H1 (cell line): ENCODE measurements around the gene RING1. TPM values are rescaled to one million over a fixed set of nuclear protein-coding genes. Genes with fewer than 3 reads are reported as not detected.

Experiments used
- CTCF ChIA-PET: fragments of 300-600 bp; sonication (Branson Sonifier 250); formaldehyde crosslinking; loops from one replicate; lab custom pipeline; 2021; ENCODE audit not compliant: partially characterized antibody; lab: Charles Lee
- POLR2A ChIA-PET: fragments of 300-600 bp; sonication (Branson Sonifier 250); formaldehyde crosslinking; loops from one replicate; lab custom pipeline; 2021; ENCODE audit warnings: inconsistent platforms; ENCODE audit not compliant: partially characterized antibody; lab: Charles Lee
- DNase-seq, 2 experiments: peaks; one replicate each; pipeline versions ENCODE4 v3.0.0 to v3.0.0-alpha.2; 2010 to 2022; ENCODE audit warnings: low spot score in 2 of 2, low read depth in 1 of 2, mixed read lengths in 1 of 2
- FAIRE-seq: peaks from 2 replicates; lab custom pipeline; 2011; peaks lifted over from hg19 to GRCh38; lab: Jason Lieb, UNC
- H2AFZ ChIP-seq: 2 replicates; pipeline ENCODE4 v1.8.1; 2012; ENCODE audit warnings: low read length, inconsistent platforms
- H2AK5ac ChIP-seq: 2 replicates; pipeline ENCODE4 v1.6.1; 2013; ENCODE audit warnings: low read depth, low read length
- H2BK120ac ChIP-seq: replicated peaks from 2 replicates; pipeline ENCODE3; 2013; ENCODE audit warnings: low read depth, low read length, inconsistent platforms
- H2BK12ac ChIP-seq: 2 replicates; pipeline ENCODE4 v1.6.1; 2013; ENCODE audit warnings: low read depth, low read length
- H2BK15ac ChIP-seq: 2 replicates; pipeline ENCODE4 v1.6.1; 2013; ENCODE audit warnings: low read length
- H2BK20ac ChIP-seq: 2 replicates; pipeline ENCODE4 v1.6.1; 2013; ENCODE audit warnings: low read length
- H2BK5ac ChIP-seq: 2 replicates; pipeline ENCODE4 v1.6.1; 2013; ENCODE audit warnings: low read depth, low read length
- H3K14ac ChIP-seq: 2 replicates; pipeline ENCODE4 v1.6.1; 2013; ENCODE audit warnings: inconsistent platforms; ENCODE audit not compliant: insufficient read length
- H3K18ac ChIP-seq: 2 replicates; pipeline ENCODE4 v1.6.1; 2013; ENCODE audit warnings: low read length; ENCODE audit errors: extremely low read depth
- H3K23ac ChIP-seq: 2 replicates; pipeline ENCODE4 v1.6.1; 2013; ENCODE audit warnings: inconsistent platforms; ENCODE audit not compliant: insufficient read length
- H3K23me2 ChIP-seq: 2 replicates; pipeline ENCODE4 v1.6.1; 2013; ENCODE audit warnings: low read depth, low read length
- H3K27ac ChIP-seq: 2 replicates; pipeline ENCODE4 v1.6.1; 2011; ENCODE audit warnings: low read depth, low read length, inconsistent platforms
- H3K27me3 ChIP-seq, 4 experiments: replicated peaks in 1 of 4; 1 replicate in 1 of 4; 2 replicates in 3 of 4; pipeline versions ENCODE4 v1.6.1 to v1.8.1; 2011 to 2013; ENCODE audit warnings: low read length in 3 of 4, mild to moderate bottlenecking in 3 of 4, inconsistent platforms in 2 of 4, mixed read lengths in 2 of 4, moderate library complexity in 1 of 4; ENCODE audit not compliant: control insufficient read depth in 3 of 4, insufficient read depth in 3 of 4; ENCODE audit errors: extremely low read depth in 1 of 4
- H3K36me3 ChIP-seq, 4 experiments: 2 replicates each; pipeline versions ENCODE4 v1.6.1 to v1.8.1; 2011 to 2013; ENCODE audit warnings: mild to moderate bottlenecking in 4 of 4, low read length in 3 of 4, moderate library complexity in 2 of 4, control low read depth in 1 of 4, inconsistent platforms in 1 of 4; ENCODE audit not compliant: insufficient read depth in 4 of 4, control insufficient read depth in 2 of 4
- H3K4ac ChIP-seq: replicated peaks from 2 replicates; pipeline ENCODE3; 2013; ENCODE audit warnings: low read length, low read depth, mixed read lengths, inconsistent platforms; ENCODE audit not compliant: insufficient read length
- H3K4me1 ChIP-seq, 4 experiments: replicated peaks in 1 of 4; 1 replicate in 1 of 4; 2 replicates in 3 of 4; pipeline versions ENCODE4 v1.6.1 to v1.8.1; 2011 to 2013; ENCODE audit warnings: low read length in 3 of 4, inconsistent platforms in 2 of 4, mixed read lengths in 1 of 4; ENCODE audit not compliant: insufficient read depth in 4 of 4, control insufficient read depth in 3 of 4
- H3K4me2 ChIP-seq, 2 experiments: 2 replicates each; pipeline versions ENCODE4 v1.6.1 to v1.8.1; 2011 to 2013; ENCODE audit warnings: low read depth in 2 of 2, low read length in 2 of 2, control low read depth in 1 of 2, inconsistent platforms in 1 of 2, mild to moderate bottlenecking in 1 of 2; ENCODE audit not compliant: insufficient read depth in 1 of 2
- H3K4me3 ChIP-seq, 4 experiments: fragments of 200-600, 300-600 bp in 1 of 4; sonication (generic), shearing (Covaris generic), sonication (Bioruptor Twin) in 1 of 4; 2 replicates each; pipeline versions ENCODE4 v1.5.1 to v1.8.1; 2011 to 2016; ENCODE audit warnings: low read length in 4 of 4, low read depth in 3 of 4, control low read depth in 2 of 4, inconsistent platforms in 2 of 4, mild to moderate bottlenecking in 2 of 4, mixed read lengths in 1 of 4, moderate library complexity in 1 of 4; ENCODE audit not compliant: insufficient read depth in 2 of 4; ENCODE audit errors: extremely low read depth in 1 of 4
- H3K56ac ChIP-seq: replicated peaks from 2 replicates; pipeline ENCODE3; 2013; ENCODE audit warnings: low read depth, mild to moderate bottlenecking, mixed read lengths, low read length, inconsistent platforms; ENCODE audit not compliant: insufficient read length
- H3K79me1 ChIP-seq: 2 replicates; pipeline ENCODE4 v1.6.1; 2013; ENCODE audit warnings: low read depth, low read length, control low read depth
- H3K79me2 ChIP-seq, 2 experiments: 2 replicates each; pipeline versions ENCODE4 v1.6.1 to v1.8.1; 2012 to 2013; ENCODE audit warnings: low read length in 2 of 2, mild to moderate bottlenecking in 2 of 2, inconsistent platforms in 1 of 2; ENCODE audit not compliant: insufficient read depth in 2 of 2, control insufficient read depth in 1 of 2
- H3K9ac ChIP-seq, 4 experiments: replicated peaks in 1 of 4; 1 replicate in 1 of 4; 2 replicates in 3 of 4; pipeline versions ENCODE4 v1.6.1 to v1.8.1; 2011 to 2013; ENCODE audit warnings: low read depth in 3 of 4, low read length in 3 of 4, control low read depth in 2 of 4, mild to moderate bottlenecking in 2 of 4, moderate library complexity in 2 of 4, inconsistent platforms in 1 of 4; ENCODE audit errors: extremely low read depth in 1 of 4
- H3K9me3 ChIP-seq, 2 experiments: 2 replicates each; pipeline versions ENCODE4 v1.6.1 to v1.8.1; 2012 to 2013; ENCODE audit warnings: mild to moderate bottlenecking in 2 of 2, moderate library complexity in 2 of 2, control low read depth in 1 of 2, inconsistent platforms in 1 of 2, low read depth in 1 of 2, low read length in 1 of 2, mixed read lengths in 1 of 2; ENCODE audit not compliant: insufficient read depth in 2 of 2
- H4K20me1 ChIP-seq, 2 experiments: replicated peaks in 1 of 2; 2 replicates each; pipeline versions ENCODE3 to v1.8.1; 2011 to 2013; ENCODE audit warnings: inconsistent platforms in 2 of 2, low read length in 2 of 2, mild to moderate bottlenecking in 1 of 2; ENCODE audit not compliant: insufficient read depth in 2 of 2, control insufficient read depth in 1 of 2
- H4K5ac ChIP-seq: 2 replicates; pipeline ENCODE4 v1.6.1; 2013; ENCODE audit warnings: low read length, low read depth, mixed read lengths, inconsistent platforms; ENCODE audit not compliant: insufficient read length
- H4K8ac ChIP-seq: 2 replicates; pipeline ENCODE4 v1.8.0; 2013; ENCODE audit warnings: mild to moderate bottlenecking, moderate library complexity, low read length, inconsistent platforms; ENCODE audit not compliant: insufficient read depth; ENCODE audit errors: extremely low read depth
- H4K91ac ChIP-seq: replicated peaks from 2 replicates; pipeline ENCODE3; 2013; ENCODE audit warnings: low read length, mixed read lengths, inconsistent platforms; ENCODE audit not compliant: insufficient read length
- BRCA1 ChIP-seq: IDR thresholded peaks from 2 replicates; pipeline ENCODE4 v1.6.1; 2012; ENCODE audit warnings: low read depth, low read length, improper control_type of control experiment
- CREB1 ChIP-seq: IDR thresholded peaks from 2 replicates; pipeline ENCODE4 v1.6.1; 2012; ENCODE audit warnings: inconsistent platforms
- POLR2A ChIP-seq, 2 experiments: IDR thresholded peaks; 1 replicate in 1 of 2; 2 replicates in 1 of 2; pipeline ENCODE4 v1.6.1; 2011; ENCODE audit warnings: low read depth in 2 of 2, low read length in 2 of 2, mild to moderate bottlenecking in 2 of 2; ENCODE audit errors: control extremely low read depth in 1 of 2
- RAD21 ChIP-seq, 2 experiments: IDR thresholded peaks in 1 of 2; conservative IDR thresholded peaks in 1 of 2; 2 replicates each; pipeline ENCODE4 v1.6.1; 2011; ENCODE audit warnings: low read depth in 2 of 2, low read length in 2 of 2, improper control_type of control experiment in 1 of 2, inconsistent platforms in 1 of 2, mild to moderate bottlenecking in 1 of 2, moderate library complexity in 1 of 2
- SIX5 ChIP-seq: IDR thresholded peaks from 2 replicates; pipeline ENCODE4 v1.6.1; 2011; ENCODE audit warnings: mild to moderate bottlenecking, low read depth, low read length
- SRF ChIP-seq: IDR thresholded peaks from 2 replicates; pipeline ENCODE4 v1.6.1; 2011; ENCODE audit warnings: mild to moderate bottlenecking, low read depth, low read length, moderate library complexity
- WGBS, 2 experiments: shearing (Covaris generic) in 1 of 2; methylation state at CpG; one replicate each; pipeline versions ENCODE4 v1.1.6 to v1.1.7; 2013 to 2015; ENCODE audit warnings: low lambda C conversion rate in 2 of 2, mixed read lengths in 2 of 2, inconsistent platforms in 1 of 2, low coverage in 1 of 2, missing lambda C conversion rate in 1 of 2; ENCODE audit not compliant: insufficient replicate concordance in 2 of 2, insufficient coverage in 1 of 2, insufficient read length in 1 of 2; ENCODE audit errors: extremely low coverage in 1 of 2, missing lambda C conversion rate in 1 of 2; 5-methylcytosine and 5-hydroxymethylcytosine counted together
- polyA plus RNA-seq, 7 experiments: library from polyadenylated mRNA; depleted of rRNA in 3 of 7; stranded (reverse) in 5 of 7; unstranded in 2 of 7; fragments of >200 nt in 5 of 7; fragments of 200-250 nt in 2 of 7; gene quantifications; 1 replicate in 5 of 7; 2 replicates in 1 of 7; 4 replicates in 1 of 7; pipeline versions ENCODE4 v1.2.1 to v1.2.3, GENCODE V29; 2011 to 2013; ENCODE audit warnings: missing spikeins in 2 of 7, mixed read lengths in 2 of 7
- total RNA-seq: library from RNA; stranded (reverse); fragmentation: NEBNext Ultra II Directional; extraction: Animal tissue kit (Norgen Biotek cat#: 25700); gene quantifications from 2 replicates; pipeline ENCODE4 v1.2.1, GENCODE V29; 2021
- TF ChIP-seq, protein P1 (sequence below): IDR thresholded peaks from 2 replicates; pipeline ENCODE4 v1.6.1; 2012; ENCODE audit warnings: inconsistent platforms

RING1 gene
- total and polyA plus RNA-seq, 2 of the 8 experiments (the other 6 are each of a cell fraction or from before 2014, with no cell fraction given), result 16.4 to 26.0 TPM

DNA sequence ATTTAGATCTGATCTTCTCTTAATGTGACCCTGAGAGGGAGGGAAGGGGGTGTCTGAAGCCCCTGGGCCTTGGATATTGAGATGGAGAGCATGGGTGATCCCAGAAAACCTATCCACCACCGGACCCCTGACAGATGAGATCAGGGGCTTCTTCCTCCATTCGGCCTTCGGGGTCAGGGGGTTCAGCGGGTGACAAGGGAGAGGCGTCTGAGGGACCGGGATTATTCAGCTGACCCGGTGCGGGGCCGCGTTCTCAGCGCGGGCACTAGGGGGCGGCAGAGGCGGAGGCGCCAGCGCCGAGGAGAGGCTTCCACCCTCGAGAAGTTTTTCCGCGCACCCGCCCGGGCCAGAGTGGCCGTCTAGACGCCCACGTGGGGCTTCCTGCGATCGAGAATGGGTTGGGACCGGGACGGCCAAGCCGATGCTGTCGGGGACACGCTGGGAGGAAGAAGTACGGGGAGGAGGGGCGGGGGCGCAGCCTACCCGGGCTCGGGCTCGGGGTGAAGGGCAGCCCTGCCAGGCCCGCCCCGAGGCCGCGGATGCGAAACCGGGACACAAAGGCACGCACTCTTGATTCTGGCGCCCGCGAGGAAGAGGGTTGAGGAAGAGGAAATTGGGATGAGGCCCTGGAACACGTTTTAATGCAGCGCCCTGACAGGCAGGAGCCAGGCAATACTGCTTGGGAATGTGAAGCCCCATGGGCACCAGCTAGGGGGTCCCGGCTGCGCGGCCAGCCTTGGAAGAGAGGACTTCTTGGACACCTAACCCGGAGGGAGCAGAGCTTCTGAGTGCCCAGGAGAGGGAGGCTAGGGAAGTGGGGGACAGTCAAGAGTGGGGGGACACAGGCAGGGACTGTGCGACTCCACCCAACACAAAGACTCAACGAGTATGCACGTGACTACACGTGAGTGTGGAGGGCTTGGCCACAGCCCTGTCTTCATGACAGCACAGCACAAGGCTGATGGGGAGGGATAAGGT is 46.7 kb upstream of the RING1 start:
- POLR2A ChIA-PET, result interaction anchor here (0.9 to 4.0 kb wide), 8 partner anchors 11 to 189 kb away, joined by 3 to 22 read pairs (median 4); partner anchors contain the start of genes RPS18 and VPS52
- TF ChIP-seq SIX5 (no peak), POLR2A (IDR thresholded peaks at IDR 0.05; ENCODE audit: control extremely low read depth in 1 of 2, low read depth in 2 of 2, low read length in 2 of 2) (no peak), CREB1 (no peak), SRF (no peak), RAD21 (IDR thresholded peaks at IDR 0.05 in 1 of 2, conservative IDR thresholded peaks at IDR 0.05 in 1 of 2; ENCODE audit: low read depth in 2 of 2, low read length in 2 of 2) (peak; percentile 48 to 63; a peak in 3 of 4 replicates), BRCA1 (no peak)
- TF ChIP-seq, protein P1, sequence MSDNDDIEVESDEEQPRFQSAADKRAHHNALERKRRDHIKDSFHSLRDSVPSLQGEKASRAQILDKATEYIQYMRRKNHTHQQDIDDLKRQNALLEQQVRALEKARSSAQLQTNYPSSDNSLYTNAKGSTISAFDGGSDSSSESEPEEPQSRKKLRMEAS, result 0 out of 2 replicates have a peak, but pooled peaks have one; percentile 35

More for the DNA sequence above, 46.7 kb upstream of the RING1 start:
- Histone ChIP-seq H2AFZ (peak overlapping the region; percentile 54; the same call in 1 of the 2 replicates), H3K79me2 (no peaks in the 10 kb centered on the region), H3K9me3 (no peaks in the 10 kb centered on the region), H4K5ac (no peak overlapping the region), H4K20me1 (no peaks in the 10 kb centered on the region), H3K36me3 (no peaks in the 10 kb centered on the region), H4K8ac (peak overlapping the region; percentile 81; the same call in 1 of the 2 replicates), H3K14ac (no peak overlapping the region), H3K18ac (peak overlapping the region; percentile 88), H3K56ac (no peak overlapping the region), H2BK5ac (no peak overlapping the region; the same call in 1 of the 2 replicates), H3K27me3 (peaks cover 0 to 8% (median 2%) of the 10 kb centered on the region in 4 experiments; a peak in 4 of 7 replicates), H3K4ac (no peak overlapping the region), H3K4me3 (peak overlapping the region; percentile 42 to 74 (median 62)), H2BK20ac (no peak overlapping the region), H4K91ac (no peak overlapping the region), H3K4me1 (peaks cover 0 to 6% (median 2%) of the 10 kb centered on the region in 4 experiments; a peak in 6 of 7 replicates), H3K23ac (no peak overlapping the region), H2BK15ac (peak overlapping the region; percentile 46; the same call in 1 of the 2 replicates), H2AK5ac (peak overlapping the region; percentile 66; the same call in 1 of the 2 replicates), H3K9ac (peak overlapping the region in 1 of 4 experiments; percentile 46; a peak in 2 of 7 replicates), H2BK12ac (peak overlapping the region; percentile 68), H3K27ac (no peak overlapping the region), H2BK120ac (no peak overlapping the region), H3K79me1 (no peaks in the 10 kb centered on the region), H3K4me2 (peak overlapping the region; percentile 58 to 71), H3K23me2 (peaks cover 7% of the 10 kb centered on the region; the same call in 1 of the 2 replicates)
- WGBS, 2 experiments, result 14% methylated on average over 45 of the region's 58 CpGs; no CpG with 5 or more reads in 1 of the 2 experiments
- FAIRE-seq, result no peak
- CTCF ChIA-PET, result interaction anchor here (0.6 to 9.5 kb wide), 29 partner anchors 9 to 217 kb away, joined by 3 to 74 read pairs (median 4); no protein-coding TSS in a partner anchor
- peak in 1 of 2 experiments; percentile 97 for DNase-seq
